H9 (cell line): Measurements from ENCODE around the gene IQSEC1. TPM values are rescaled to one million over a fixed set of nuclear protein-coding genes. Genes with fewer than 3 reads are reported as not detected.

ENCODE experiments used
- DNase-seq: peaks from one replicate; pipeline ENCODE4 v3.0.0-alpha.2; 2017
- H2AFZ ChIP-seq: one replicate; pipeline ENCODE4 v1.6.1; 2013; ENCODE audit warnings: mild to moderate bottlenecking, low read length, control low read depth, moderate library complexity
- H2AK5ac ChIP-seq: 2 replicates; pipeline ENCODE4 v1.6.1; 2013; ENCODE audit warnings: low read length, control low read depth, mixed read lengths; ENCODE audit not compliant: insufficient read length
- H2BK120ac ChIP-seq: one replicate; pipeline ENCODE4 v1.6.1; 2013; ENCODE audit warnings: low read depth, mild to moderate bottlenecking, low read length, control low read depth, inconsistent platforms; ENCODE audit not compliant: poor library complexity, severe bottlenecking
- H2BK12ac ChIP-seq: 2 replicates; pipeline ENCODE4 v1.6.1; 2013; ENCODE audit warnings: low read length, control low read depth, mixed read lengths, low read depth; ENCODE audit not compliant: insufficient read length
- H2BK15ac ChIP-seq: 2 replicates; pipeline ENCODE4 v1.6.1; 2013; ENCODE audit warnings: low read depth, low read length, control low read depth
- H2BK20ac ChIP-seq: one replicate; pipeline ENCODE4 v1.6.1; 2013; ENCODE audit warnings: low read depth, mild to moderate bottlenecking, low read length, control low read depth, inconsistent platforms; ENCODE audit not compliant: poor library complexity, severe bottlenecking
- H2BK5ac ChIP-seq: 2 replicates; pipeline ENCODE4 v1.6.1; 2013; ENCODE audit warnings: low read length, control low read depth, mixed read lengths; ENCODE audit not compliant: insufficient read length
- H3K14ac ChIP-seq: 2 replicates; pipeline ENCODE4 v1.6.1; 2013; ENCODE audit warnings: low read length, control low read depth; ENCODE audit not compliant: insufficient read depth
- H3K18ac ChIP-seq: 2 replicates; pipeline ENCODE4 v1.6.1; 2013; ENCODE audit warnings: low read depth, mild to moderate bottlenecking, mixed read lengths, low read length, control low read depth; ENCODE audit not compliant: insufficient read length
- H3K23ac ChIP-seq: 2 replicates; pipeline ENCODE4 v1.6.1; 2013; ENCODE audit warnings: low read length, control low read depth, mixed read lengths, low read depth; ENCODE audit not compliant: insufficient read length
- H3K23me2 ChIP-seq: 2 replicates; pipeline ENCODE4 v1.6.1; 2013; ENCODE audit warnings: low read depth, mild to moderate bottlenecking, mixed read lengths, low read length, control low read depth; ENCODE audit not compliant: insufficient read length, poor library complexity, severe bottlenecking
- H3K27ac ChIP-seq: 2 replicates; pipeline ENCODE4 v1.5.1; 2013; ENCODE audit warnings: low read length, control low read depth, mixed read lengths, low read depth; ENCODE audit not compliant: insufficient read length
- H3K27me3 ChIP-seq: 2 replicates; pipeline ENCODE4 v1.6.1; 2013; ENCODE audit warnings: low read length, control low read depth, inconsistent platforms; ENCODE audit not compliant: insufficient read depth
- H3K4ac ChIP-seq: 2 replicates; pipeline ENCODE4 v1.6.1; 2013; ENCODE audit warnings: low read depth, mild to moderate bottlenecking, control low read depth, inconsistent platforms, low read length, moderate library complexity
- H3K4me1 ChIP-seq: 2 replicates; pipeline ENCODE4 v1.6.1; 2013; ENCODE audit warnings: low read length, control low read depth, inconsistent platforms; ENCODE audit not compliant: insufficient read depth
- H3K4me2 ChIP-seq: 2 replicates; pipeline ENCODE4 v1.6.1; 2013; ENCODE audit warnings: low read length, control low read depth, mixed read lengths; ENCODE audit not compliant: insufficient read length, insufficient read depth
- H3K56ac ChIP-seq: 2 replicates; pipeline ENCODE4 v1.6.1; 2013; ENCODE audit warnings: low read depth, mild to moderate bottlenecking, mixed read lengths, low read length, control low read depth; ENCODE audit not compliant: insufficient read length
- H3K79me1 ChIP-seq: 2 replicates; pipeline ENCODE4 v1.6.1; 2013; ENCODE audit warnings: low read depth, mild to moderate bottlenecking, moderate library complexity, low read length, control low read depth, inconsistent platforms; ENCODE audit not compliant: insufficient read depth, poor library complexity, severe bottlenecking
- H3K79me2 ChIP-seq: 2 replicates; pipeline ENCODE4 v1.6.1; 2013; ENCODE audit warnings: low read length, control low read depth, inconsistent platforms; ENCODE audit not compliant: insufficient read depth
- H3K9ac ChIP-seq: 2 replicates; pipeline ENCODE4 v1.6.1; 2013; ENCODE audit warnings: low read length, control low read depth, mixed read lengths; ENCODE audit not compliant: insufficient read length; ENCODE audit errors: extremely low read depth
- H3K9me3 ChIP-seq: one replicate; pipeline ENCODE4 v1.6.1; 2013; ENCODE audit warnings: low read depth, low read length, inconsistent platforms; ENCODE audit not compliant: control insufficient read depth
- H3T11ph ChIP-seq: one replicate; pipeline ENCODE4 v1.6.1; 2013; ENCODE audit warnings: mild to moderate bottlenecking, low read length, control low read depth, inconsistent platforms
- H4K20me1 ChIP-seq: one replicate; pipeline ENCODE4 v1.6.1; 2013; ENCODE audit not compliant: control insufficient read depth, insufficient read length, insufficient read depth
- H4K5ac ChIP-seq: 2 replicates; pipeline ENCODE4 v1.6.1; 2013; ENCODE audit warnings: low read depth, mild to moderate bottlenecking, mixed read lengths, low read length, control low read depth; ENCODE audit not compliant: insufficient read length
- H4K8ac ChIP-seq: replicated peaks from 2 replicates; pipeline ENCODE4 v1.6.1; 2013; ENCODE audit warnings: low read length, control low read depth, mixed read lengths, low read depth; ENCODE audit not compliant: insufficient read length
- H4K91ac ChIP-seq: 2 replicates; pipeline ENCODE4 v1.6.1; 2013; ENCODE audit warnings: low read depth, mild to moderate bottlenecking, moderate library complexity, mixed read lengths, low read length, control low read depth; ENCODE audit not compliant: insufficient read length
- H3K27ac Mint-ChIP-seq, 3 experiments: 2 replicates in 2 of 3; 3 replicates in 1 of 3; pipeline ENCODE4 v1.8.0; 2020 to 2021; ENCODE audit warnings: mixed read lengths in 3 of 3, mild to moderate bottlenecking in 1 of 3, moderate library complexity in 1 of 3
- H3K27me3 Mint-ChIP-seq: 2 replicates; pipeline ENCODE4 v1.8.0; 2021; ENCODE audit warnings: low read depth, mild to moderate bottlenecking, moderate library complexity, mixed read lengths
- H3K36me3 Mint-ChIP-seq, 3 experiments: 2 replicates in 2 of 3; 3 replicates in 1 of 3; pipeline ENCODE4 v1.8.0; 2020 to 2021; ENCODE audit warnings: low read depth in 3 of 3, mixed read lengths in 3 of 3; ENCODE audit not compliant: insufficient read depth in 1 of 3
- H3K4me1 Mint-ChIP-seq, 2 experiments: 2 replicates each; pipeline ENCODE4 v1.8.0; 2020; ENCODE audit warnings: mixed read lengths in 2 of 2
- H3K4me3 Mint-ChIP-seq, 2 experiments: 2 replicates in 1 of 2; 3 replicates in 1 of 2; pipeline ENCODE4 v1.8.0; 2020 to 2021; ENCODE audit warnings: mild to moderate bottlenecking in 2 of 2, mixed read lengths in 2 of 2, moderate library complexity in 1 of 2
- H3K9me3 Mint-ChIP-seq, 2 experiments: 2 replicates in 1 of 2; 3 replicates in 1 of 2; pipeline ENCODE4 v1.8.0; 2020; ENCODE audit warnings: mild to moderate bottlenecking in 2 of 2, mixed read lengths in 2 of 2, moderate library complexity in 1 of 2
- CTCF ChIP-seq: fragments of 200-600 bp; sonication (generic); conservative IDR thresholded peaks from 3 replicates; pipeline ENCODE4 v1.8.0; 2021; ENCODE audit warnings: antibody characterized with exemption, mild to moderate bottlenecking
- WGBS: extraction: QIAGEN DNeasy Blood & Tissue Kit; methylation state at CpG from one replicate; pipeline ENCODE4 v1.1.7; 2013; ENCODE audit warnings: missing lambda C conversion rate, low lambda C conversion rate, mixed read lengths; ENCODE audit not compliant: insufficient read length; ENCODE audit errors: extremely low coverage; 5-methylcytosine and 5-hydroxymethylcytosine counted together
- total RNA-seq: library from RNA; stranded (reverse); gene quantifications from 2 replicates; pipeline ENCODE4 v1.2.1, GENCODE V29; 2021

The IQSEC1 gene
- total RNA-seq, 1 experiment from 2014 or later: 19.1 TPM

DNA sequence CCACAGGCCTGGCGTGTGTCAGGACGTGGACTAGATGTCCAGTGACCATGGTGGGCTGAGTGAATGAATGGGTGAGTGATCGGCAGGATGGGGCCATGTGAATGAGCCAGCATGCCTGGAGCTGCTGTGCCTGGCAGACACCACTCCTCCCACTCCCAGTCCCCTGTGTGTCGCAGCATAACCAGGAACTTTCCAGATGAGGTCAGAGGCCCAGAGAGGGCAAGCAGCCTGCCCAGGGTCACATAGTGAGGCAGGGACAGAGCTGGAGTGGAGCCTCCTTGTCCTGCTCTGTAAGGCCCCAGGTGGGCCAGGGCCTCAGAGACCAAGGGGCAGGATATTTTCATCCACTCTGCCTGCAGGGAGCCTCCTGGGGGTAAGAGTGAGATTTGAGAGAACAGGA, 6.4 kb downstream of the IQSEC1 start:
- Histone ChIP-seq H4K91ac (no peak overlapping the region), H2BK120ac (no peak overlapping the region), H4K5ac (no peak overlapping the region), H4K8ac (no peak overlapping the region), H2BK12ac (no peak overlapping the region), H3T11ph (no peak overlapping the region), H3K4me1 (no peaks in the 10 kb centered on the region), H2BK15ac (no peak overlapping the region), H3K18ac (no peak overlapping the region), H3K14ac (no peak overlapping the region), H4K20me1 (no peaks in the 10 kb centered on the region), H3K4me2 (no peak overlapping the region), H3K79me1 (no peaks in the 10 kb centered on the region), H3K56ac (no peak overlapping the region), H2BK20ac (no peak overlapping the region), H3K23me2 (no peaks in the 10 kb centered on the region), H3K9me3 (no peaks in the 10 kb centered on the region), H3K23ac (no peak overlapping the region), H3K27ac (no peak overlapping the region), H2BK5ac (no peak overlapping the region), H3K9ac (no peak overlapping the region), H3K4ac (no peak overlapping the region), H2AK5ac (no peak overlapping the region), H3K27me3 (no peaks in the 10 kb centered on the region), H3K79me2 (no peaks in the 10 kb centered on the region), H2AFZ (no peak overlapping the region)
- H3K9me3 Mint-ChIP-seq: no peaks in the 10 kb centered on the region
- TF ChIP-seq CTCF: no peak
- peaks cover 0 to 4% of the 10 kb centered on the region in 2 experiments; a peak in 1 of 4 replicates for H3K4me1 Mint-ChIP-seq
- no CpG with 5 or more reads among the region's 4 CpGs for WGBS
- peaks cover 10% of the 10 kb centered on the region for H3K27me3 Mint-ChIP-seq
- H3K27ac Mint-ChIP-seq: peak overlapping the region in 1 of 3 experiments; percentile 52; a peak in 1 of 7 replicates
- no peak for DNase-seq
- no peak overlapping the region for H3K4me3 Mint-ChIP-seq
- no peaks in the 10 kb centered on the region for H3K36me3 Mint-ChIP-seq
